Measurements from ENCODE around the gene NDUFS2.

GRCh38 chr1:161197560-161198193 is 4.5 kb upstream of the NDUFS2 start:
- TF ChIP-seq CTCF (IDR thresholded peaks at IDR 0.05) (no peak), POLR2A (IDR thresholded peaks at IDR 0.05) (no peak)
